Breast epithelium (tissue), 3 donors: ENCODE data around the gene TMEM121.

Source experiments
- POLR2A ChIP-seq: fragments of 450-650 bp; IDR thresholded peaks from one replicate; pipeline ENCODE4 v1.6.1; 2016; ENCODE audit warnings: antibody characterized with exemption, mild to moderate bottlenecking, moderate library complexity
- POLR2AphosphoS5 ChIP-seq, 3 donors: sonication (generic); formaldehyde crosslinking; IDR thresholded peaks; one replicate each; pipeline ENCODE4 v1.6.1; 2017; ENCODE audit warnings: antibody characterized with exemption in 3 of 3

DNA sequence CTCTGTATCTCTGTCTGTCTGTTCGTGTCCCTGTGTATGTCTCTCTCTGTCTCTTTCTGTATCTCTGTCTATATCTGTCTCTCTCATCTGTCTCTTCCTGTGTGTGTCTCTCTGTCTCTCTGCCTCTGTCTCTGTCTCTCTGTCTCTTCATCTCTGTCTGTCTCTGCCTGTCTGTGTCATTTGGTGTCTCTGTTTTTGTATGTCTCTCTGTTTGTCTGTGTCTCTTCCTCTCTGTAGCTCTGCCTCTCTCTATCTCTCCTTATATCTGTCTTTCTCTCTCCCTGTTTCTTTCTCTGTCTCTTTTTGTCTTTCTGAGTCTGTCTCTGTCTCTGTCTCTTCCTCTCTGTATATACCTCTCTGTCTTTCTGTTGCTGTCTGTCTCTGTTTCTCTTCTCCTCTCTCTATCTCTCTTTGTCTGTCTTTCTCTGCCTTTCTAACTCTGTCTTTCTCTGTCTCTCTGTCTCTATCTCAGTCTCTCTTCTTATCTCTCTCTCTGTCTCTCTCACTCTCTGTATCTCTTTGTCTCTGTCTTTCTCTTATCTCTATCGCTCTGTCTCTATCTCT lies 50.2 kb downstream of the TMEM121 start:
- no peak for TF ChIP-seq POLR2AphosphoS5 (IDR thresholded peaks at IDR 0.05)
- TF ChIP-seq POLR2A: no peak
